NCI-H345 (cell line): ENCODE measurements around the gene SELENOM.
"Not testable (repeated sequence)": the region's sequence is repeated elsewhere in the genome, so short reads cannot be mapped to it uniquely, and the experiment has no call there.

Experiments
- DNase-seq: peaks from one replicate; lab custom pipeline; 2025; lab: John Stamatoyannopoulos, UW

Gene SELENOM

GRCh38 chr22:31130873-31131272 lies 23.5 kb upstream of the SELENOM start:
- no peak for DNase-seq

- no peak for DNase-seq
Measured at GRCh38 chr22:31128156-31128555, 20.8 kb upstream of the SELENOM start.

- DNase-seq = no peak
Measured at GRCh38 chr22:31127181-31127772, 19.9 kb upstream of the SELENOM start.

- no peak for DNase-seq
Measured at GRCh38 chr22:31126869-31127175, 19.5 kb upstream of the SELENOM start.

GRCh38 chr22:31126128-31126868 lies 18.9 kb upstream of the SELENOM start:
- DNase-seq = no peak

- DNase-seq = no peak
Measured at GRCh38 chr22:31125521-31126117, 18.3 kb upstream of the SELENOM start.

GRCh38 chr22:31124811-31125465 lies 17.6 kb upstream of the SELENOM start:
- no peak for DNase-seq

- no peak for DNase-seq
Measured at GRCh38 chr22:31124290-31124689, 16.9 kb upstream of the SELENOM start.

DNA sequence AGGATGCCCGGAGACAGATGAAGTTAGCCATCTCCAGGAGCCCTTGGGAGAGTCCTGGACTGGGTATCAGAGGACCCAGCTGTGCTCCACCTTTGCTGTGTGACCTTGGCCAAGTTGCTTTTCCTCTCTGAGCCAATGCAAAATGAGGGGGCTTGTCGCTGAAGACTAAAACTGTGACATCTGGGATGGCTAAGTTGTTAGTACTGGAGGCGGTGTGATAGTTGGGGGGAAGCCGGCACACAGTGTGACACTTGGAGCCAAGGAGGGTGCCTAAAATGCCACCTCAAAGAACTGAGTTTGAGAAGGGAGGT lies 15.9 kb upstream of the SELENOM start:
- DNase-seq = no peak

DNA sequence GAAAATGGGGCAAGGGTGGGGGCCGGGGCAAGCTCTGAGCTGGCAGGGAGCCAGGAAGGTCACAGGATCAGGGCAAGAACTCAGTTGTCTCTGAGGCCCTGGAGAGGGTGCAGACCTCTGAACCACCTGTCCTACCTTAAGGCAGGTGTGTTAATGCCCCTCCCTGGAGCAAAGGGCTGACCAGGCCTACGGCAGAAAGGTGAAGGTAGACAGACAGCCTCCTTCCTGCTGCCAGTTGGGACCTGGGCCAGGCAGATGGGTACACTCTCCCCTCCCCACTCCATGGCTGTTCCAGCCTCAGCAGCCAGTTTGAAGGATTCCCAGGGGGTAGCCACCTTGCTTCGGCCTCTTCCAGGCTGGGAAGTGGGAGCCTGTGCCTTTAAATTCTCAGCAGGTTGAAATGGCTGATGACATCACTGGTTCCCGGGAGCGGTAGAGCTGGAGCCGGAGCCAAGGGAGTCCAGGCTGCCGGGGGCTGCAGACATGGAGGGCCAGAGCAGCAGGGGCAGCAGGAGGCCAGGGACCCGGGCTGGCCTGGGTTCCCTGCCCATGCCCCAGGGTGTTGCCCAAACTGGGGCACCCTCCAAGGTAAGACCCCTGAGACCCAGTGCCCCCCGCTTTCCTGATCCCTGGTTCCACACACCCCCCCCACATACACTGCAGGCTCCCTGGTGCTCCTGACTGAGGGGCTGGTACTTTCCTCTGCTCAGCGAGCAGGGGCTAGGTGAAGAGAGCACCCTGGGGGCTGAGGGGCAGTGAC lies 15.3 kb upstream of the SELENOM start, which contains the start of gene INPP5J:
Gene INPP5J (plus strand): TSS at position 435 of the 760 bp plus-strand sequence. CDS start 49 bp downstream, at position 484.
- peak; percentile 47 for DNase-seq

- no peak for DNase-seq
Measured at GRCh38 chr22:31122196-31122531, 14.8 kb upstream of the SELENOM start.

DNA sequence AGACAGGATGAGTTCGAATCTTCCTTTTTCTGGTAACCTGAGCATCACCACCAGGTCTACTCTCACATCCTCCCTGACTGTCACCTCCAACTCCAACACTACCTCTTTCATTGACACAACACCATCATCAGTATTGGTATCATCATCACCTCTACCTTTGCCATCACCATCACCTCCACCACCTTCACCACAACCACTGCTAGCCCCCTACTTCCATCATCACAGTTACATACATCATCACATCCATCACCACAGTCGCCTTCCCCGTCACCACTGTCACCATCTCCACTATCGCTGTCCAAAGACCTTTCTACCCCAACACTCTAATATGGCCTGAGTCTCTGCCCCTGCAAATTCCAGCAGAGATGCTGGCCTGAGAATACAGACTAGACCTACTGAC lies 14.0 kb upstream of the SELENOM start:
- no peak for DNase-seq

DNA sequence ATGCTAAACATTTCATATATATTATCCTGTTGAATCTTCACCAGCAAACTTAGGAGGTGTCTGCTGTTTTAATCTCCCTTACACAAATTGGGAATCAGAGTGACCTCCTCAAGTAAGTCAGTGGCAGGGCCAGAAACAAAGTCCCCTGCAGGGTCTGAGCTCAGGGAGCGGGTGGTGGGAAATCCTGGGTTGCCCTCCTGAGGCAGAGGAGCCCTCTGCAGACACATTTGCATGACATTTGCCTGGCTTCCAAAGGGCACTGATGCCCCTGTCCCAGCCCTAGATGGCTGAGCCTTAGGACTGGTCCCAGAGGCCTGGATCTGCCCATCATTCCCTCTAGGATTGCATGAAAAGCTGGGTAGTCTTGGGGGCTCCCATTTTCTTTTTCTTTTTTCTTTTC lies 13.3 kb upstream of the SELENOM start:
- DNase-seq = no peak

- no peak for DNase-seq
Measured at GRCh38 chr22:31120230-31120629, 12.9 kb upstream of the SELENOM start.

DNA sequence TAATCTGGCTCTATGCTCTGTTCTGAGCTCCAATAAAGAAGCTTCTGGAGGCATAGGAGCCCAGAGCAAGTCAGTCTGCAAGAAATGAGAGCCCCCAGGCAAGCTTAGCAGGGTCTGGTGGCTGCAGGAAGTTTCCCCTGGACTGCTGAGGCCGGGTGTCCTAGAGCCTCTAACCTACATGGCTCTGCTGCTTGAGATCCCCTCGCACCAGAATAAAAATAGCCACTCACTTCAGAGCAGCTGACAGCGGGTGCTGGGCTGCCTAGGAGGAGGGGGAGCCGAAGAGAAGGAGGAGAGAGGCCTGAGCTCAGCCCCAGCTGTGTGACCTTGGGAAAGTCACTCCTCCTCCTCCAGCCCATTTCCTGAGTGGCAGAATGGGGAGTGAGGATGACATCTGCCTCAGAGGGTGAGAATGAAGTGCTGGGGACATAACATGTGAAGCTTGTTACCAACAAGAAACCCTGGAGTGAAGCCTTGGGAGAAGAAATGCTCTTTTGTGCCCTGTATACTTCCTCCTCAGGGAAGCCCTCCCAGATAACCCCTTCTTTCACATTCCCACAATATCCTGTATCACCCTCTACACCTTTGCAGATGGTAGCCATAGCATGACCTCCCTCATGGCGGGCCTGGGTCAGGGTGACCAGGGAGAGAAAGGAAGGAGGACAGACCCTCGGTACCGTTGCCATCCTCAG lies 11.8 kb upstream of the SELENOM start:
- no peak for DNase-seq

GRCh38 chr22:31118046-31118820 lies 10.9 kb upstream of the SELENOM start:
- DNase-seq = no peak

- DNase-seq = not testable (repeated sequence)
Measured at GRCh38 chr22:31112547-31113091, 5.3 kb upstream of the SELENOM start.

- DNase-seq = no peak
Measured at GRCh38 chr22:31107894-31108218, 488 bp upstream of the SELENOM start.

GRCh38 chr22:31106731-31107177 lies 614 bp downstream of the SELENOM start:
- DNase-seq = no peak

GRCh38 chr22:31106001-31106571 lies 1.3 kb downstream of the SELENOM start:
- DNase-seq = no peak
